NT2/D1 (cell line): ENCODE data around the gene HOXA3.

Source experiments
- SUZ12 ChIP-seq: IDR thresholded peaks from 2 replicates; pipeline ENCODE4 v1.6.1; 2011; ENCODE audit not compliant: insufficient read length, insufficient read depth; ENCODE audit errors: extremely low read depth
- YY1 ChIP-seq: IDR thresholded peaks from 2 replicates; pipeline ENCODE4 v1.6.1; 2011; ENCODE audit not compliant: insufficient read length, insufficient read depth
- ZNF274 ChIP-seq: IDR thresholded peaks from 2 replicates; pipeline ENCODE4 v1.6.1; 2011; ENCODE audit warnings: mild to moderate bottlenecking, low read depth, low read length

DNA sequence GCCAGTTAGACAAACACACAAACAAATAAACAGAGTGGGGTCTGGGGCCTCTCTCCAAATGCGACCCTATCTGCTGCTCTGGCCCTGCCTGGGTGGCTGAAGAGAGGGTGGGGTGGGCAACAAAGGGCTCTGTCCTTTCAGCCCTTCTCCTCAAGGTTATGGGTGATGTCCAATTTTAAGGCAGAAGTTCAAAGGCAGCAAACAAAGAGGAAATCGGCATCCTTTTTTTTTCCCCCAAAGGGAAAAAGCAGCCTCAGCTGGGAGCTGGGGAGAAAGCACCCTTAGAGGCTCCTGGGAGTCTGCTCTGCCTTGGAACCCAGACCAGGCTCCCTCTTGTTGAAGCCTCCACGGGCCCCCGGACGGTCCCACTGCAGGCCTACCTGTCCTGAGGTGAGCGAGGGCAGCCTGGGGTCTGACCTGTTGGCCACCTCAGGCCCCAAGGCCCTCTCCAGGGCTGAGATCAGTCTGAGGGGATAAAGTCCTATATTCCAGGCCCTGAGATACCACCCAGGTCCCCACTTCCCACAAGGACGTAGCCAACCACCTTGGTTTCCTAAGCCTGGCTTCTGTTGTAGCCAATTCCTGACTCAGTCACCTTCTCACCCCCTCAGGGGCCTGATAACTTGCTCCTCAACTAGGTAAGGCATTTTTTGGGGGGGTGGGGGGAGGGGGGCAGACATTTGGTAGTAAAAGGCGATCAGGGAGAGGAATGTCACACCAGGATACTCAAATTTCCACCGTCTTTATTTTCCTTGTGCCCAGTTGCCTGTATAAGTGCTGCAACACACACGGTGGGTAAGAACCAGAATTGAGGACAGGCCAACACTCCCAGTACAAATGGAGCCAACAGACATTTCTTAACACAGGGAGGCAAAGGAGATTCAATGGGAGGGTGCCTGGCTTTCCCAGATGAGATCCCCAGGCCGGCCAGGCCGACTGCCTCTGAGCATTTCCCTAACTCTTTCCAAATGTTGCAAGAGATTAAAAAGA, 28.3 kb upstream of the HOXA3 start:
- TF ChIP-seq YY1 (no peak), ZNF274 (no peak), SUZ12 (peak; percentile 26)
